ENCODE results near the gene ZNF283.

- TF ChIP-seq CTCF (conservative IDR thresholded peaks at IDR 0.05) = no peak
- no peak for TF ChIP-seq ZFX (IDR thresholded peaks at IDR 0.05)
Measured at GRCh38 chr19:43839139-43839538, 12.0 kb downstream of the ZNF283 start.

Measured in C4-2B (cell line).